ENCODE results near the gene SLC39A1. TPM values are rescaled to one million over a fixed set of nuclear protein-coding genes. Genes with fewer than 3 reads are reported as not detected.

SLC39A1 gene
- total RNA-seq, 1 donor from 2014 or later = 93.2 TPM

DNA sequence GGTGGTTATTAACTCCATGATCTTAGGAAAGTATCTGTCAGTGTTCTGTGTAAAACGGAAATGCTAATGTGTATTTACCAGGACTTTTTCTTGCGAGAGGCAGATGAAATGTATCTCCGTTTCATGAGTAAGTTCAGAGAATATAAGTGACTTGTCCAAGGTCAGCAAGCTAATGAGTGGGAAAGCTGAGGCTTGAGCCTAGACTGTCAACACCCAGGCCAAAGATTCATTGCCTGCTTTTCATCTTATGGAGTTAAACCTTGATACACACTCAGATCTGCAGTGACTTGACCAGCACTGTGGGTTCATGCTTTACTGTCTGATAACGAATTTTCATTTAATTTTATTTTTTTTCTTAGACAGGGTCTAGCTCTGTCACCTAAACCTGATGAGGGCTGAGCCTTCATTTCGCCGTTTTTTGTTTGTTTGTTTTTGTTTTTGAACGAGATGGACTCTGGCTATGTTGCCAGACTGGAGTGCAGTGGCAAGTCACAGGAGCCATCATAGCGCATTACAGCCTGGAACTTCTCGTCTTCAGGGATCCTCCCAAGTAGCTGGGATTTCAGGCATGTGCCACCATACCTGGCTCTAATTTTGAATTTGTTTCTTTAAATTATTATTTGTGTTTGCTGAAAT lies 15.1 kb upstream of the SLC39A1 start:
- Mint-ChIP-seq H3K4me3 (ENCODE audit: unreplicated experiment) (peak overlapping the region; percentile 98), H3K4me1 (ENCODE audit: unreplicated experiment) (peaks cover 34% of the 10 kb centered on the region), H3K9me3 (ENCODE audit: unreplicated experiment) (no peaks in the 10 kb centered on the region), H3K27ac (ENCODE audit: unreplicated experiment) (peak overlapping the region; percentile 96), H3K36me3 (ENCODE audit: unreplicated experiment) (peaks cover 24% of the 10 kb centered on the region), H3K27me3 (ENCODE audit: unreplicated experiment) (no peaks in the 10 kb centered on the region)
- no peak for DNase-seq (ENCODE audit: extremely low spot score, unreplicated experiment)
- TF ChIP-seq, protein P1, sequence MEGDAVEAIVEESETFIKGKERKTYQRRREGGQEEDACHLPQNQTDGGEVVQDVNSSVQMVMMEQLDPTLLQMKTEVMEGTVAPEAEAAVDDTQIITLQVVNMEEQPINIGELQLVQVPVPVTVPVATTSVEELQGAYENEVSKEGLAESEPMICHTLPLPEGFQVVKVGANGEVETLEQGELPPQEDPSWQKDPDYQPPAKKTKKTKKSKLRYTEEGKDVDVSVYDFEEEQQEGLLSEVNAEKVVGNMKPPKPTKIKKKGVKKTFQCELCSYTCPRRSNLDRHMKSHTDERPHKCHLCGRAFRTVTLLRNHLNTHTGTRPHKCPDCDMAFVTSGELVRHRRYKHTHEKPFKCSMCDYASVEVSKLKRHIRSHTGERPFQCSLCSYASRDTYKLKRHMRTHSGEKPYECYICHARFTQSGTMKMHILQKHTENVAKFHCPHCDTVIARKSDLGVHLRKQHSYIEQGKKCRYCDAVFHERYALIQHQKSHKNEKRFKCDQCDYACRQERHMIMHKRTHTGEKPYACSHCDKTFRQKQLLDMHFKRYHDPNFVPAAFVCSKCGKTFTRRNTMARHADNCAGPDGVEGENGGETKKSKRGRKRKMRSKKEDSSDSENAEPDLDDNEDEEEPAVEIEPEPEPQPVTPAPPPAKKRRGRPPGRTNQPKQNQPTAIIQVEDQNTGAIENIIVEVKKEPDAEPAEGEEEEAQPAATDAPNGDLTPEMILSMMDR (IDR thresholded peaks at IDR 0.05) = no peak

DNA sequence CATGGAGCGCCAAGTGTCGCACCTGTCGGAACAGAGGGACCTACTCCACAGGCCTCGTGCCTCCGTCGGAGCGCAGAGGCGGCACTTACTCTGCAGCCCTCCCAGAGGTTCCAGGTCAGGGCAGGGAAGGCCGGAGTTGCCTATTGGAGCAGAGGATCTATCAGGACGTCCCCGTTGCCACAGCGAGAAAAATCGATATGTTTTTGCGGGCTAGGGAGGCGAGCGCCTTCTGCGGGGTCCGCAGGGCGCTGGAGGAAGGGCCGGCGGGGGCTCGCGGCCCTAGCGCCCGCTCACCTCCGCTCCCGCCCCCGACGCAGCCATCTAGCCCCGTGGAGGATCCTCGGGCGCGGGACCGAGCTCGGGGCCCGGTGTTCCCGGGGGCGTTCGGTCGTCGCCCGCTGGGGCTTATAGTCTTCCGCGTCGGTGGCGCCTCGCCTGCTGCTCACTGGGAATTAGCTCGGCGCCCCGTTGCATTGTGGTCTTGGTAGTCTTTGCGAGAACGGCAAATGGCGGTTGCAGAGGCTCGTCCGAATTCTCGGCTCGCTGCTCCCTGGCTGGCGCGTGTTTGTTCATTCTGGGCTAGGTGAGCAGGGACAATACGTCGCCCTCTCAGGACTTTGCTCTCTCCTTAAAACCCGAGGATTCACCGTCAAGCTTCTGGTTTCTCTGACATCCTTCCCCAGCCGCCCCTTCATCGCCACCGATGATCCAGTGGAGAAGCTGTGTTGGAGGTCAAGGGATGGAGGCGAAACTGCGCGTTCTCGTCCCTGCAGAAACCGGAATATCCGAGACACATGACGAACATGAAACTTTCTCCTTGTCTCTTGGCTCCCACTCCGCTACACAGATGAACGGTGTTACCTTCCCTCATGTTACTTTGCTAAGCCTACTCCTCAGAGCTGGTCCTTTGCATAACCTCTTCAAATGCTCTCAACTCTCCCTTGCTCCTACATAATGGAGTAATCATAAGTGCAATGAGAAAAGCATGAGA lies 14.2 kb upstream of the SLC39A1 start, which contains the start of gene JTB:
Gene JTB, minus strand, starts transcription at position 425 of the 991 bp plus-strand sequence. Its CDS starts 422 bp downstream, at position 3.
- peaks cover 21% of the 10 kb centered on the region for H3K36me3 Mint-ChIP-seq (ENCODE audit: unreplicated experiment)
- H3K27me3 Mint-ChIP-seq (ENCODE audit: unreplicated experiment) = no peaks in the 10 kb centered on the region
- peak; percentile 91 for DNase-seq (ENCODE audit: extremely low spot score, unreplicated experiment)
- H3K4me3 Mint-ChIP-seq (ENCODE audit: unreplicated experiment) = peak within 1 kb of the TSS; percentile 98
- H3K9me3 Mint-ChIP-seq (ENCODE audit: unreplicated experiment) = no peaks in the 10 kb centered on the region
- H3K27ac Mint-ChIP-seq (ENCODE audit: unreplicated experiment) = peak within 1 kb of the TSS; percentile 96
- TF ChIP-seq, protein P1 (IDR thresholded peaks at IDR 0.05) = no peak
- H3K4me1 Mint-ChIP-seq (ENCODE audit: unreplicated experiment) = peaks cover 31% of the 10 kb centered on the region

DNA sequence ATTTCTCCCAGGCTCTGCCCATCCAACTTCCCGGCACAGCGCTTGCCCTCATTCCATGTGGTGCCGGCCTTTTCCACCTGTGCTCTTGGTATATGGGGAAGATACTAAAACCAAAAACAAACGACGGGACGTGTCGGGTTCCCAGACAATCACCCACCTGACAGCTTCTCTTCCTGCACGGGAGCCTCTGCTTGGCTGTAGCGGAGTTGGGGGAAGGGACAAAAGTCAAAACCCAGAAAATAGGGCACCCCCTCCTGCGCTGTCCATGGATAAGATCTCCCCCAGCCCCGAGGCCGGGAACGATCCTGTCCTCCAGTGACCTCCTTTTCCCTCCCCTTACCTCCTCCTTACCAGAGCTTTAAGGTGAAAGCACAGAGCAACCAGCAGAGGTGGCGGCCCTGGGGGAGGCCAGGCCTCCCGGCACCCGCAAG lies 13.5 kb upstream of the SLC39A1 start:
- TF ChIP-seq, protein P1 (IDR thresholded peaks at IDR 0.05) = no peak
- Mint-ChIP-seq H3K36me3 (ENCODE audit: unreplicated experiment) (peaks cover 16% of the 10 kb centered on the region), H3K9me3 (ENCODE audit: unreplicated experiment) (no peaks in the 10 kb centered on the region), H3K27ac (ENCODE audit: unreplicated experiment) (peak overlapping the region; percentile 84), H3K4me3 (ENCODE audit: unreplicated experiment) (peak overlapping the region; percentile 98), H3K27me3 (ENCODE audit: unreplicated experiment) (no peaks in the 10 kb centered on the region), H3K4me1 (ENCODE audit: unreplicated experiment) (peaks cover 30% of the 10 kb centered on the region)
- no peak for DNase-seq (ENCODE audit: extremely low spot score, unreplicated experiment)

DNA sequence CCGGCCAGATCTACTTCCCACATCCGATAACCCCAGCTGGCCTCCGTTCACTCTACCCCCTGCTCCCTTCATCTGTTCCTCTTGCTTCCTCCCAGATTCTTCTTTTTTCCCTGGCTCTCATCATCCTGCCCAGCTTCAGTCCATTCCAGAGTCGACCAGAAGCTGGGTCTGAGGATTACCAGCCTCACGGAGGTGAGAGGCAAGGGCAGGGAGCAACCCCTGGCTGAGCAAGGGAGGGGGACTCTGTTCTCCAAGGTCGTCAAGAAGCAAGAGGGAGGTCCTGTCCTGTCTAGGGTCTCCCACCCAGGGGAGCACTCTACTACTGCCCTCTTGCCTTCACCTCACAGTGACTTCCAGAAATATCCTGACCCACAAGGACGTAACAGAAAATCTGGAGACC lies 10.2 kb upstream of the SLC39A1 start:
- no peak for DNase-seq (ENCODE audit: extremely low spot score, unreplicated experiment)
- Mint-ChIP-seq H3K36me3 (ENCODE audit: unreplicated experiment) (peaks cover 15% of the 10 kb centered on the region), H3K4me3 (ENCODE audit: unreplicated experiment) (no peak overlapping the region), H3K4me1 (ENCODE audit: unreplicated experiment) (peaks cover 27% of the 10 kb centered on the region), H3K27me3 (ENCODE audit: unreplicated experiment) (no peaks in the 10 kb centered on the region), H3K9me3 (ENCODE audit: unreplicated experiment) (no peaks in the 10 kb centered on the region), H3K27ac (ENCODE audit: unreplicated experiment) (no peak overlapping the region)
- TF ChIP-seq, protein P1 (IDR thresholded peaks at IDR 0.05) = no peak

- no peaks in the 10 kb centered on the region for H3K9me3 Mint-ChIP-seq (ENCODE audit: unreplicated experiment)
- H3K4me3 Mint-ChIP-seq (ENCODE audit: unreplicated experiment) = no peak overlapping the region
- peaks cover 15% of the 10 kb centered on the region for H3K36me3 Mint-ChIP-seq (ENCODE audit: unreplicated experiment)
- H3K27ac Mint-ChIP-seq (ENCODE audit: unreplicated experiment) = peak overlapping the region; percentile 52
- peaks cover 28% of the 10 kb centered on the region for H3K4me1 Mint-ChIP-seq (ENCODE audit: unreplicated experiment)
- H3K27me3 Mint-ChIP-seq (ENCODE audit: unreplicated experiment) = no peaks in the 10 kb centered on the region
- TF ChIP-seq, protein P1 (IDR thresholded peaks at IDR 0.05) = no peak
- DNase-seq (ENCODE audit: extremely low spot score, unreplicated experiment) = no peak
Observed at GRCh38 chr1:153973071-153973470, 9.7 kb upstream of the SLC39A1 start.
